ENCODE measurements around the gene LPAR1.

LPAR1 gene

DNA sequence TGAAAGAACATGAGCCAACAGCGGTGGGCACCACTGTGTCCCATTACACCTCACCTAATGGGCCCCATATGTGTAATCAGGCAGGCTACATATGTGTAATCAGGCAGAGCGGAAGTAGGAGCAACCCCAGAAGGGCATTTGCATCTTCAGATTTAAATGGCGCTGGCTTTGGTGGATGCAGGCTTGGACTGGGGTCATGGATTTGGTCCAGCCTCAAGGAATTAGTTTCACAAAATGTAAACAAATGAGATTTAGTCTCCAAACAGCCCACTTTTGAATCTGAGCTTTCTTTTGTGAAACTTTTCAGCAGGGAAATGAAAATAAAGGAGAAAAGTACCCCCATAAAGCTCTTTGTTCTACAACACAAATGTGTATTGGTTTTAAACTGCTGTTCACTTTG lies 161.3 kb downstream of the LPAR1 start:
- H3K9ac ChIP-seq (ENCODE audit: low read depth, low read length, poor library complexity, severe bottlenecking) = no peak overlapping the region
- no peaks in the 10 kb centered on the region for H3F3A ChIP-seq (ENCODE audit: low read depth)
- H3K9me2 ChIP-seq (replicated peaks; ENCODE audit: low read depth, low read length) = no peaks in the 10 kb centered on the region
- H3K4me1 ChIP-seq (ENCODE audit: insufficient read depth, low read length, poor library complexity, severe bottlenecking) = no peaks in the 10 kb centered on the region
- no peak overlapping the region for H3K4me3 ChIP-seq (ENCODE audit: low read length, poor library complexity, severe bottlenecking)
- TF ChIP-seq, protein P1, sequence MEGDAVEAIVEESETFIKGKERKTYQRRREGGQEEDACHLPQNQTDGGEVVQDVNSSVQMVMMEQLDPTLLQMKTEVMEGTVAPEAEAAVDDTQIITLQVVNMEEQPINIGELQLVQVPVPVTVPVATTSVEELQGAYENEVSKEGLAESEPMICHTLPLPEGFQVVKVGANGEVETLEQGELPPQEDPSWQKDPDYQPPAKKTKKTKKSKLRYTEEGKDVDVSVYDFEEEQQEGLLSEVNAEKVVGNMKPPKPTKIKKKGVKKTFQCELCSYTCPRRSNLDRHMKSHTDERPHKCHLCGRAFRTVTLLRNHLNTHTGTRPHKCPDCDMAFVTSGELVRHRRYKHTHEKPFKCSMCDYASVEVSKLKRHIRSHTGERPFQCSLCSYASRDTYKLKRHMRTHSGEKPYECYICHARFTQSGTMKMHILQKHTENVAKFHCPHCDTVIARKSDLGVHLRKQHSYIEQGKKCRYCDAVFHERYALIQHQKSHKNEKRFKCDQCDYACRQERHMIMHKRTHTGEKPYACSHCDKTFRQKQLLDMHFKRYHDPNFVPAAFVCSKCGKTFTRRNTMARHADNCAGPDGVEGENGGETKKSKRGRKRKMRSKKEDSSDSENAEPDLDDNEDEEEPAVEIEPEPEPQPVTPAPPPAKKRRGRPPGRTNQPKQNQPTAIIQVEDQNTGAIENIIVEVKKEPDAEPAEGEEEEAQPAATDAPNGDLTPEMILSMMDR (conservative IDR thresholded peaks at IDR 0.05; ENCODE audit: low read length) = no peak
- TF ChIP-seq EZH2phosphoT487 (IDR thresholded peaks at IDR 0.05; ENCODE audit: borderline replicate concordance) = no peak
- no peaks in the 10 kb centered on the region for H3K79me2 ChIP-seq (ENCODE audit: insufficient read depth, low read length)
- no peaks in the 10 kb centered on the region for H3K36me3 ChIP-seq (ENCODE audit: insufficient read depth, low read length)
- no peaks in the 10 kb centered on the region for H3K9me3 ChIP-seq (ENCODE audit: insufficient read depth, low read depth, low read length)
- H4K20me1 ChIP-seq (ENCODE audit: insufficient read depth, low read length, poor library complexity, severe bottlenecking) = no peaks in the 10 kb centered on the region
- no peak overlapping the region for H2AFZ ChIP-seq (ENCODE audit: low read length)
- no peak overlapping the region for H3K4me2 ChIP-seq (ENCODE audit: low read depth, low read length, poor library complexity, severe bottlenecking)
- H3K27me3 ChIP-seq (ENCODE audit: insufficient read depth, low read length, poor library complexity, severe bottlenecking) = no peaks in the 10 kb centered on the region

DNA sequence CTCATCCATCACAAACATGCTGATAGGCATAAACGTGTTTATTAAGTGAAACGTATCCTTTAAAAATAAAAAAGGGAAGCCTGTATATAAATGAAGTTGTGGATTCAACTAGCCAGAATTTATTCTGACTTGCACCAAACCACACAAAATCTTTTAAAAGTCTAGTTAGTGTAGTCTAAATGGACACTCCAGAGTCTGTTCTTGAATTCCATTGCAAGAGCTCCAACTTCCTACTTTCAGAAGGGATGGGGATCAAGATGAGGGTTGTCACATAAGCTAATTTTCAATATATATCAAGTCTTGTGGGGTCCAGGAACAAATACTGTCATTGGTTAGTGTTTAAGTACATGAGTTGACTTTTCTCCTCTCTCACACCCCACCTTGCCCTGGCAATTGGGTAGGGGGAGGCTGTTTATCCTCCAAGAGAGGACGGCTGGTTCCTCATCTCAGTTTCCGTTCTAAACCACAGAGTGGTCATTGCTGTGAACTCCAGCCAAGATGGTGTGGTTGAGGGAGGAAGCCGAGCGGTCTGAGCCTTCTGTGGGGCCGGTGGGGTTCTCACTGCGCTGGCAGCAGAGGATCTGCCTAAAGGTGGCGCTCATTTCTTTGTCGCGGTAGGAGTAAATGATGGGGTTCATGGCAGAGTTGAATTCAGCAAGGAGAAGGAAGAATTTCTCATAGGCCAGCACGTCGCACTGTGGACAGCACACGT lies 163.2 kb downstream of the LPAR1 start:
- no peaks in the 10 kb centered on the region for H3K9me3 ChIP-seq (ENCODE audit: insufficient read depth, low read depth, low read length)
- H3K4me2 ChIP-seq (ENCODE audit: low read depth, low read length, poor library complexity, severe bottlenecking) = no peak overlapping the region
- H3K9ac ChIP-seq (ENCODE audit: low read depth, low read length, poor library complexity, severe bottlenecking) = no peak overlapping the region
- no peak overlapping the region for H2AFZ ChIP-seq (ENCODE audit: low read length)
- H3K9me2 ChIP-seq (replicated peaks; ENCODE audit: low read depth, low read length) = no peaks in the 10 kb centered on the region
- H3K4me1 ChIP-seq (ENCODE audit: insufficient read depth, low read length, poor library complexity, severe bottlenecking) = no peaks in the 10 kb centered on the region
- no peak overlapping the region for H3K4me3 ChIP-seq (ENCODE audit: low read length, poor library complexity, severe bottlenecking)
- no peaks in the 10 kb centered on the region for H3K79me2 ChIP-seq (ENCODE audit: insufficient read depth, low read length)
- no peaks in the 10 kb centered on the region for H3K27me3 ChIP-seq (ENCODE audit: insufficient read depth, low read length, poor library complexity, severe bottlenecking)
- H3K36me3 ChIP-seq (ENCODE audit: insufficient read depth, low read length) = no peaks in the 10 kb centered on the region
- H4K20me1 ChIP-seq (ENCODE audit: insufficient read depth, low read length, poor library complexity, severe bottlenecking) = no peaks in the 10 kb centered on the region
- TF ChIP-seq, protein P1 (conservative IDR thresholded peaks at IDR 0.05; ENCODE audit: low read length) = 0 out of 2 replicates have a peak, but pooled peaks have one; percentile 17
- no peak for TF ChIP-seq EZH2phosphoT487 (IDR thresholded peaks at IDR 0.05; ENCODE audit: borderline replicate concordance)
- no peaks in the 10 kb centered on the region for H3F3A ChIP-seq (ENCODE audit: low read depth)

DNA sequence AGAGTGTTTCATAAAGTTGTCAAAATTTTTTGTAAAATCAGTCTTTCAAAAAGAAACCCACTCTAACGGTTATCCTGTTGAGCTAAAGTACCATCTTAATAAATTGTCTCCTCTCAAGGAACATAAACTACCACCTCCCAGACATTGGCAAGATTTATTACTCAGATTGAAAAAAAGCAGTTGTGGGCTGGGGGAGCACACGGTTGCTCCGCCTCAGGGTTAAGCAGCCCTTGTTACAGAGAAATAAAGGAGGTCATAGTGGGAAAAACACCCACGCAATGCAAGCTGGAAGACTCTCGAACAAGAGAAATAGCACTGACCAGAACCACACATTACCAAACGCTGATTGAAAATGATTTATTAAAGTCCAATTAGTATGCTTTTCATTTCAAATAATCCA lies 165.3 kb downstream of the LPAR1 start:
- Histone ChIP-seq H3K79me2 (ENCODE audit: insufficient read depth, low read length) (no peaks in the 10 kb centered on the region), H3K4me1 (ENCODE audit: insufficient read depth, low read length, poor library complexity, severe bottlenecking) (no peaks in the 10 kb centered on the region), H3F3A (ENCODE audit: low read depth) (no peaks in the 10 kb centered on the region), H3K4me2 (ENCODE audit: low read depth, low read length, poor library complexity, severe bottlenecking) (no peak overlapping the region), H4K20me1 (ENCODE audit: insufficient read depth, low read length, poor library complexity, severe bottlenecking) (no peaks in the 10 kb centered on the region), H3K4me3 (ENCODE audit: low read length, poor library complexity, severe bottlenecking) (no peak overlapping the region), H2AFZ (ENCODE audit: low read length) (no peak overlapping the region), H3K9me3 (ENCODE audit: insufficient read depth, low read depth, low read length) (no peaks in the 10 kb centered on the region), H3K36me3 (ENCODE audit: insufficient read depth, low read length) (no peaks in the 10 kb centered on the region), H3K9ac (ENCODE audit: low read depth, low read length, poor library complexity, severe bottlenecking) (no peak overlapping the region), H3K9me2 (replicated peaks; ENCODE audit: low read depth, low read length) (no peaks in the 10 kb centered on the region), H3K27me3 (ENCODE audit: insufficient read depth, low read length, poor library complexity, severe bottlenecking) (no peaks in the 10 kb centered on the region)
- TF ChIP-seq EZH2phosphoT487 (IDR thresholded peaks at IDR 0.05; ENCODE audit: borderline replicate concordance) = no peak
- TF ChIP-seq, protein P1 (conservative IDR thresholded peaks at IDR 0.05; ENCODE audit: low read length) = no peak
